ENCODE measurements around the gene SMCHD1.

DNA sequence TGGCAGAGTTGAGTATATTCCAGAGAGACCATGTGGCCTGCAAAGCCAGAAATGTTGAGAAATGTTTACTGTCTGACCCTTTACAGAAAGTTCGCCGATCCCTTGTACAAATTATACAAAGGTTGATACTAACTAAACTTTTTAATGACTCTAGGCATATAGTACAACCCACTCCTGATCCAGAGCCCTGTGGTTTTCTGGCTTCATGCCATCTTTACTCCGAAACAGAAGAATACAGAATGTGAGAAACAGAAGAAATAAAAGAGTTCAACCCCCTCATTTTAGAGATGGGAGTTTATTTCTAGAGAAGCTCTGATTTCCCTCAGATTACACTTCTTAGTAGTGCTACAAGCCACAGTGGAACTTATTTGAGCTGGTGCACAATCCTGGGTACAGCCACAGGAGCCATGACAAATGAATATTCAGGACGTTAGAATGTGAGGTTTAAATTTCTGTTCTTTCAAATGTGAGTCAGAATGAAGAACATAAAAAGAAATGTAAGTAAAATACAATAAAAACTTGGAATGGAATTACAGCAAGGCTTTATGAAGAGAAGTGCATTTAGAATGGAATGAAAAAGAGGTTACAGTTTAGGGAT lies 38.0 kb upstream of the SMCHD1 start:
- TF ChIP-seq CTCF (IDR thresholded peaks at IDR 0.05) = no peak
- TF ChIP-seq POLR2A (IDR thresholded peaks at IDR 0.05) = no peak

Data from uterus (tissue), 2 donors.